GM15510 (cell line): Measurements from ENCODE around the gene URB2.

Experiments used
- POLR2A ChIP-seq: IDR thresholded peaks from 3 replicates; pipeline ENCODE4 v1.6.1; 2011; ENCODE audit warnings: borderline replicate concordance; ENCODE audit not compliant: insufficient read length; ENCODE audit errors: extremely low read depth

URB2 gene

GRCh38 chr1:229625915-229626831 lies at the start of gene URB2, which contains the start of gene TAF5L:
Gene URB2, plus strand, starts transcription at chr1:229626247. Its CDS starts 1,387 bp downstream, at chr1:229627634.
Gene TAF5L, minus strand, starts transcription at chr1:229626122. Its CDS starts 11,640 bp downstream, at chr1:229614482.
- peak; percentile 78 for TF ChIP-seq POLR2A

GRCh38 chr1:229578168-229579058 lies 47.6 kb upstream of the URB2 start:
- TF ChIP-seq POLR2A = no peak

DNA sequence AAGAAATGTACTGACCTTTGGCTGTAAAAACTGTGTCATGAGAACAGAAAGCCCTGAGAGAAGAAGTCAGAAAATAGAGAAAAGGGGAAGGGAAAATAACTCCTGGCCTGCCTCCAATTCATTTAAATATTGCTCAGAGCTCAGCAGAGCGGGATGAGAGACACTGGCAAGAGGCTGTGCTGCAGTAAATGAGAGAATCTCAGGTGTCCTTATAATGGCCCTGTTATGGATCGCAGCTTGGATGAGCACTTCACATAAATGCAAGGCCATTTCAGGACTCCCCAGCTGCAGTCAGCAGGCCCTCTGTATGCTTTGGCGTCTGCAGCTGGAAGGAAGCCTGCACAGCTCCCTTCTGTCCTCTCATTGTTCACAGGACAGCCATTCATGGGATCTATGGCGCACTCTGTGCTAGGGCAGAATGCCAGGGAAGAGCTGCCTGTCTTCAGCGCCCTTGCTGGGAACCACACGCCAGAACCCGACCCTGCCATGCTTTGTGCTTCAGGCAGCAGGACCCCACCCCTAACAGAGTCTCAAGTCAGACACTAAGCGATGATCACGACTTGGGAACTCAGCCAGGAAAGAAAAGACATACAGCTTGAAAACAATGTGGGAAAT lies 46.9 kb upstream of the URB2 start:
- no peak for TF ChIP-seq POLR2A

DNA sequence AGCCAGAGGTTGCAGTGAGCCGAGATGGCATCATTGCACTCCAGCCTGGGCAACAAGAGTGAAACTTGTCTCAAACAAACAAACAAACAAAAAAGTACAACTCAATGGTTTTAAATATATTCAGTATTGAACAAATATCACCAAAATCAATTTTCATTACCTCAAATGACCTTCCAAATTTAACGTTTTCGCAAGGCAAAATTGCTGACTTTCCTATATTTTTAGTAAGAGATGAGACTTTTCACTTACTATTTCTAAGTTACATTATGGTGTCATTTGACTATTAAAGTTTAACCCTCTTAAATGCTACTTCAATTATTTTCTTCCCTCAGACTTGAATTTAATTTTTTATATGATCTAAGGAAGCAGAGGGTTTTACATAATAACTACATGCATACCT lies 44.6 kb upstream of the URB2 start:
- TF ChIP-seq POLR2A = no peak

DNA sequence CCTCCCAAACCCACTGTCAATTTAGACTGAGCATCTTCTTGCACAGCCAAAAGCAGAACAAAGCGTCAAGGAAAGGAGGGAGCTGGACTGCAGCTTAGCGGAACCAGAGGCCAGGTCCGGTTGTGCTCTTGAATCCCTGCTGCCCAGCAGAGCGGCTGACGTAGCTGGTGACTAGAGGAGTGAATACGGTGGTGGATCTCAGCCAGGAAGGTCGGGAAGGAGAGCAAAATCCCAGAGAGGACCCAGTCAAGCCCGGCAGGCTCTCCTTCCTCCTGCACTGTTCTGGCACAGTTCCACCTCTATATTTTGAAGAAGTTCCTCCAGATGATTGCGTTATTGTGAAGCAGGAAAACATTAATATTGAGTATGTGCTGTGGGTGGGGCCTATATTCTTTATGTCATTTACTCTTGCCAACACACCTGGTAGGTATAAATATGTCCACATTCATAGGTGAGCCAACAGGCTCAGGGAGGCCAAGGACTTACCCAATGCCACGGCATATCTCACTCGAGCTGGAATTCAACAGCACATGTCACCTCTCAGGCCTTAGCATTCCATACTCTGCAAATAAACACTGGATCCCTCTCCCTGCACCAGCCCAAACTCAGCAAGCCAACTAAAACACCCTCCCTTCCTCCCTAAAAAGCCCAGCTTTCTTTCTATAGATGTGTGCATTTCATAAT lies 43.9 kb upstream of the URB2 start:
- TF ChIP-seq POLR2A = no peak

- TF ChIP-seq POLR2A = no peak
Measured at GRCh38 chr1:229582715-229583114, 43.3 kb upstream of the URB2 start.

DNA sequence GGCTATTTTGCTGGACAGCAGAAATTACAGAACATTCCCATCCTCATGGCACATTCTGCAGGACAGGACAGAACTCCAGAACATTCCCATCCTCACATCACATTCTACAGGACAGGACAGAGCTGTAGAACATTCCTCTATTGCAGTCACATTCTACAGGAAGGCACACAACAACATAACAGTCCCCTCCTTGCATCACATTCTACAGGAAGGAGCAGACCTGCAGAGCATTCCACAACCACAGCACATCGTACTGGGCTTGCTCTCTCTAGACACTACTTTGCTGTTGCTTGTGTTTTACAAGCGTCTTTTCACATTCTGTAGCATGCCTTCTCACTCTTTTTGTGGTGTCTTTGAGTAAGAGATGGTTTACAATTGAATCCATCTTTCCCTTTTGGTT lies 40.7 kb upstream of the URB2 start:
- no peak for TF ChIP-seq POLR2A

DNA sequence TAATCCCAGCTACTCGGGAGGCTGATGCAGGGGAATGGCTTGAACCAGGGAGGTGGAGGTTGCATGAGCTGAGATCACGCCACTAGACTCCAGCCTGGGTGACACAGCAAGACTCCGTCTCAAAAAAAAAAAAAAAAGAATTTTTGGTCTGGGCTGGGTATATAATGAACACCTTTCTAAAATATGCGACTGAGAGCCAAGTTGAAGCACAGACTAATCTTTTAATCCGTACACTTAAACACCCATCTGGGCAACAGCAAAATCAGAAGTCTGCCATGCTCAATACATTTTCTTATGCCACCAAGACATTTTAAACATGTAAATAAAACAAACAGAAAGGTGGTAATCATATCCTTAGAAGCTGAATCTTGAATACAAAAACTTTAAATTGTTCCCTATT lies 35.9 kb upstream of the URB2 start:
- TF ChIP-seq POLR2A = no peak

DNA sequence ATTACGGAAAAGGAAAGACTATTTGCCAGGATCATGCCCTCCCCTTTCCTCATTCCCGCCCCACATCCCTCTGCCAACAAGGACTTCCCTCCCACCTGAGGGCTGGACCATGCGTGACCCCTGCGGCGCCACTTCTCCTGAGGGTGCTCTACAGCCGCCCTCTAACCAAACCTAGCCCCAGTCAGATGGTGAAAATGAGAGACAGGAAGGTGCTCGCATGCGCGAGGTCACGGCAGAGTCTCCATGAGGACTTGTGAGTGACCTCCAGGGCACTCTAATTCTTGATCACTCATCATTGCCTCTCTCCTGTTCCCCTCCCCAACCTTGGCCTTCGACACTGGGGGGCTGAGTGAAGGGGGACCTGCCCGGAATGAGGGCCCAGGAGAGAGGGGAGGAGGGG lies 32.2 kb upstream of the URB2 start:
- no peak for TF ChIP-seq POLR2A

- TF ChIP-seq POLR2A = no peak
Measured at GRCh38 chr1:229594227-229595008, 31.6 kb upstream of the URB2 start.

GRCh38 chr1:229596925-229597699 lies 28.9 kb upstream of the URB2 start:
- no peak for TF ChIP-seq POLR2A

DNA sequence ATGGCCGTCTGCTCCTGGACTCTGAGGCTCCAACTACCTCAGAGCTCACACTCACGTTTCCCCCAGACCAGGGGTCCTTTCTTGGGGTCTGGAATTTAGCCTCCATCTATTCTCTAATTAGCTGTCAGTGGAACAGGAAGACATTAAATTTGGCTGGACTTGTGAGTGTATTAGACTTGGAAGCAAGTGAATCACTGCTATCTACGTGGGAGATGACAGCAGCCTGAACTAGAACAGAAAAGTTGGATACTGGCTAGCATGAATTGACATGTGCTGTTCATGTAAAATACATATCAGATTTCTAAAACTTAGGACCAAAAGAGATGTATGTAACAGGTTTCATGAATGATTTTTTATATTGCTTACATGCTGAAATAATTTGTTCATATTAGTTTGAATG lies 28.2 kb upstream of the URB2 start:
- TF ChIP-seq POLR2A = no peak
